NCI-H2196 (cell line): ENCODE measurements around the gene CTIF.

Experiments
- DNase-seq: peaks from one replicate; lab custom pipeline; 2025; ENCODE audit not compliant: unreplicated experiment; lab: John Stamatoyannopoulos, UW

Gene CTIF

GRCh38 chr18:48723016-48723415 is 184.2 kb downstream of the CTIF start:
- no peak for DNase-seq

- DNase-seq, result no peak
Observed at GRCh38 chr18:48723837-48724236, 185.0 kb downstream of the CTIF start.

- DNase-seq, result no peak
Observed at GRCh38 chr18:48724442-48724841, 185.6 kb downstream of the CTIF start.

DNA sequence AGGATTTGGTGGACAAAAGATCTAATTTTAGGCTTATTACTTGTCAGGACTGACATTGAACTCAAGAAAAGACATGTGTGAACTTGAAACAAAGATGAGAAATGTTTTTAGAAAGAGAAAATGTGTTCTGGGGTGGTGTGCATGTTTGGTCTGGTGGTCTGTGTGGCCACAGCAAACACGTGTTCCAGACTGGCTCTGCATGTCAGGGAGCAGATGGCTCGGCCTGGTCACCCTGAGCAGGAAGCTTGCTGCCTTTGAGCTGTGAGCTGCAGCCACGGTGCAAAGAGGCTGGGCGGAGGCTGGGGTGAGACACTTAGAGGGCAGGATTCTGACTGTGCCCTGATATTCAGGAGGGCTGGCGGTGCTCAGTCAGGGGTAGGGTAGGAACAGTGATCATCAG is 186.1 kb downstream of the CTIF start:
- DNase-seq, result no peak

DNA sequence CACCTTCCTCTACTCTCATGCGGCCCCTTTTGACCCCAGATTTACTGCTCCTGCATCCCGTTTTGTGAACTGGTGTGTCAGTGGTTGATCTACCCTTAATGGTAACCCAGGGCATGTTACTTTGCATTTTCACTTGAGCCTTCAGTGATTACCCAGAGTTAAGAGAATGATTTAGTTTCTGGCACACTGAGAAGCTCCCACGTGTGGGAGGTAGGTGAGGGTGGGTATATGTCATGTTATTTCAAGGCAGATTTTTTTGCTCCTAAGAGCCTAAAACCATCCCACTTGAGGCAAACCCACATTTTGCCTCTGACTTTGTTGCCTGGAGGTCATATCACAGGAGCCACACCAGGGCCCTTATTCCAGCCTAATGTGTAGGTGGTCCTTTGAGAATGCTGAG is 186.7 kb downstream of the CTIF start:
- no peak for DNase-seq

- no peak for DNase-seq
Observed at GRCh38 chr18:48727681-48728080, 188.8 kb downstream of the CTIF start.

DNA sequence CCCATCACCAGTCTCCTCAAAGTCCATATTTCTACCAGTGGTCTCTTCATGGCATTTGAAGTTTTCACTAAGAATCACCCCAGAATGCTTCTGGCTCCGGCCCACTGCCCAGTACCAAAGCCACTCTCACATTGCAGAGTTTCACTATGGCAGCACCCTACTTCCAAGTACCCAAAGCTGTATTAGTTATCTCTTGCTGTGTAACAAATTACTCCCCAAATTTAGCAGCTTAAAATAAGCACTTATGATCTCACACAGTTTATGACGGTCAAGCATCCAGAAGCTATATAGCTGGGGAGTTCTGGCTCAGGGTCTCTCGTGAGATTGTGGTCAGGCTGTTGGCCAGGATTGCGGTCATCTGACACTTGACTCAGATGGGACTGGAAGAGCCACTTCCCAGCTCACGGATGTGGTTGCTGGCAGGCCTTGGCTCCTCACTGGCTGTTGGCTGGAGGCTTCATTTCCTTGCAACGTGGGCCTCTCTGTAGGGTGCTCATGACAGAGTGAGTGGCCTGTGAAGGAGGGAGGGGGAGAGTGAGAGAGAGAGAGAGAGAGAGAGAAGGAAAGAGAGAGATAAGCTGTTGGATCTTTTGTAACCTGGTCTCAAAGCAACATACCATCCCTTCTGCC is 189.5 kb downstream of the CTIF start:
- DNase-seq, result peak; percentile 10

GRCh38 chr18:48729404-48729803 is 190.6 kb downstream of the CTIF start:
- DNase-seq, result no peak

- no peak for DNase-seq
Observed at GRCh38 chr18:48730010-48730409, 191.2 kb downstream of the CTIF start.

DNA sequence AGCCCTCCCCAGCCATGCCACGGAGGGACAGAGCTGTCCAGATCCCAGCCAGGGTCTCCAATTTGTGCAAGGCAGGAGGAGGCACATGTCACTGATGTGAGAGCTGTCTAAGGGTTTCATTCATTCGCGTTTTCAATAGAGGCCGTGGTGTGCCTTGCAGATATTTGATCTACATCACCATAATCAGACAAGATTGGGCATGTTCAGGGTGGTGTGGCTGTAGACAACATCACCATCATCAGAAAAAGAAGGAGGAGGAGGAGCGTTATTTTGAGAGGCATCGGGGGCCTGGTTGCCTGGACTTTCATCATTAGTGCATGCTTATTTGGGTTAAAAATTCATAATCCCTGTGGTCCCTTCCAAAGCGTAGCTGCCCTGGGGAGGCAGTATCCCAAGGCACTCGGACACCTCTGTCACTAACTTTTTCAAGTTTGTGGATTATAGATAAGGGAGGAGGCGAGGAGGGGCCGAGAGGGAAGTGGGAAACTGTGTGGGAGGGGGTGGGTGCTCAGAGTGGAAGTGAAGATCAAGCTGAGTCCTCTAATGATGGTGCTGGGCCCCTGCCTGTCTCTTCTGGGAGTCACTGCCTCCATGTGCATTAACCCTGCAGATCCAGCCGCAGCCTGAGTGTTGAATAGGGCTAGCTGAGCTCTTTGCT is 194.1 kb downstream of the CTIF start:
- DNase-seq, result peak; percentile 16

GRCh38 chr18:48733643-48734253 is 194.9 kb downstream of the CTIF start:
- DNase-seq, result no peak

DNA sequence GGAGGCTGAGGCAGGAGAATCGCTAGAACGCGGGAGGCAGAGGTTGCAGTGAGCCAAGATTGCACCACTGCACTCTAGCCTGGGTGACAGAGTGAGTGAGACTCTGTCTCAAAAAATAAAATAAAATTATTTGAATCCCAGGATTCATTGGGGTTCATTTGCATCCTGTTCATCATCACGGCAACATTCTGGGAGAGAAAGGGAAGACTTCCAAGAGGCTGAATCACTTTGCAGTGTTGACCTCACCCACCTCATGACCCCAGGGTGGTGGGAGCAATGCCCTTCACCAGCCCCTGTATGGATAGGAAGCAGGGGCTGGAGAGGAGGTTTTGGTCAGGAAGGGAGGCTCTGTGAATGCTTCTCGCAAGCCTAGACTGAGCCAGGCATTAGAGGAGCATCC is 195.6 kb downstream of the CTIF start:
- no peak for DNase-seq

GRCh38 chr18:48735080-48735676 is 196.3 kb downstream of the CTIF start:
- no peak for DNase-seq

DNA sequence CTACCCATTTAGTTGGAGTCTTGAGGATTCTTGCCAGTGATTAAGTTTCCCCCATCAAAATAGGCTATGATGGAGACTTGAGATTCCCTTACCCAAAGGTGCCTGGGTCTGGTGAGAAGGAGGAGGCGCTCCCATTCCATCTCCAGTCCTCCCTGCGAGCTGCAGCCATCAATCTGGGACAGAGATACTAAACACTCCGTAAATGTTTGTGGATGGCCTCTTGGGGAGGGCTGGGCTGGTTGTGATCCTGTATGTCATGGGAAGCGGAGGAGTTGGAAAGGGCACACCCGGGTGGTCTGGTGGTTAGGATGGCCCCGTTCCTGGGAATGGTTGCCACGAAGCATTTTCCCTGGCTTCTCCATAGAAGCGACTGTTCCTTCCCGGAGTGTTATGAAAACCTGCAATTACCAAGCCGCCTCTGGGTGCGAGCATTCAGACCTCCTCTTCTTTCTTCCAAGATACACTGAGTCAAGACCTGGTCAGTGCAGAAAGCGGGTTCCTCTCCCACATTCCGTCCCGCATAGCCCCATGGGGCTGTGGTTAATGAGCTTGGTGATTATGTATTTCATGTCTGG is 196.9 kb downstream of the CTIF start:
- no peak for DNase-seq

DNA sequence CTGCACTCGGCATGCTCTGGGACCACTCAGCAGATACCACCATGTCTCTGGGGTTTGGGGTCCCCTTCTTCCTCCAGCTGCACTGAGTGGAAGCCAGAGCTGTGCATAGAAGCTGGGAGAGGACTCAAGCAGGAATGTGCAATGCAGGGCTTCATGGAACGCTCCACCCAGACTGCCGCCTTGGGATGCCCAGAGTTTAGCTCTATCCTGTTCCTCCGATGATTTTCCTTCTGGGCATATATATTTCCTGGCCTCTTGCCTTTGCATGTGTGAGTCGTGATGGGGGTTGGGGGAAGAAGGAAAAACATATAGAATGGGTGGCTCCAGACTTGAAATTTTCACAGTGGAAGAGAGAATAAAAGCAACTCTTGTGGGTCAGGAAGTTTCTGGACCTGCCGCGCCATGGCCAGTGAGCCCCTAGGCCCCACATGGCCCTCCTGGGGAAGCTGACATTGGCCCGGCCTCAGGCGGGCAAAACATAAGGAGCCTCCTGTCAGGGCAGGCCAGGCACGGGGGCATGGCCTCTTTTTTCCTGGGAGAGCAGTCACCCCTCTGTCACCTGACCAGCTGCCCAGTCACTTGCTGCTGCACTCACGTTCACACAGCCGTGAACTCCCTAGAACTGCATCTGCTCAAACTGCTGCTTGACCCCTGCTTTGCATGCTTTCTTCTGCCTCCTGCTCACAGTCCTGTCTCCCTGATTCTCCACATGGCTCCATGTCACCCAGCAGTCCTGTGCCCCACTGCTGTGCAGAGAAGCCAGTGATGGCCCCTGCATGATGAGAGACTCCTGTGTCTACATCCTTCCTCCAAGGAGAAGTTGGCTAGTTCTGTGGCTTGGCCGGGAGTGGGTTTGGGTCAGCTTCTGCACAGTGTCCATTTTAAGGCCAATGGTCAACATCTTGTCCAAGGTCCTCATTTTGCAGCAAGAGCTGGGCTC is 197.8 kb downstream of the CTIF start:
- DNase-seq, result no peak

DNA sequence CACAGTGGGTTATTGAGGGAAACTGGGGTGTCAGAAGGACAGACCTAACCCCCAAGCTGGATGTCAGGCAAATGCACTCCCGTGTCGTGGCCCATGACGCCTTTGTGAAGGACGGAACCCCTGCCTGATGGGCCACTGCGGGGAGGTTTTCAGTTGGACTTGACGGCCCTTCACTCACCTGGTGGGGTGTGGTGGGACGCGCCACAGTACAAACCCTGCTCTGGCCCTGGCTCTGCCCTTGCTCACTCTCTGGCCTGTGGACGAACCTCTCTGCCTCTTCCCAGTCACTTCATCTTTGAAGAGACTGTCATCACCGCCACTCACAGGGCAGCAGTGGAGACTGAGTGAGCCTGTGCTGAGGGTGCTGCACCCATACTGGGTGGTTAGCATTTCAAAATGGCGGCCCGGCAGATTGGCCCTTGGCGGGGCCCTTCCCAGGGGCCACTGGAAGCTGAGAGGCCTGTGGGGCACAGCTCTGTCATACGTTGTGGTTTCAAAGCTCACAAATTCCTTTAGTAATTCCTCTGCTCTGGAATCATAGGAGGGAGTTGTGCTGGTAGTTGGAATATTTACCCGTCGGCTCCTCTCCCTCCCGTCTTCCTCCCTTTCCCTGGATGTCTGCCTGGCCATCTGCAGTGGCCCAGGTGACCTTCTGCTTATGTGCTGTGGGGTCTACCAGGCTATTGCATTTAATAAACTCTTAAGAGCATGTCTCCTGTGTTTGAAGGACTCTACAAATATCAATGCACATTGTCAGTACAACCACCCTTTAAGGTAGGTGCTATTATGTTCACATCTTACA is 200.6 kb downstream of the CTIF start:
- no peak for DNase-seq

GRCh38 chr18:48740068-48740440 is 201.2 kb downstream of the CTIF start:
- DNase-seq, result no peak

DNA sequence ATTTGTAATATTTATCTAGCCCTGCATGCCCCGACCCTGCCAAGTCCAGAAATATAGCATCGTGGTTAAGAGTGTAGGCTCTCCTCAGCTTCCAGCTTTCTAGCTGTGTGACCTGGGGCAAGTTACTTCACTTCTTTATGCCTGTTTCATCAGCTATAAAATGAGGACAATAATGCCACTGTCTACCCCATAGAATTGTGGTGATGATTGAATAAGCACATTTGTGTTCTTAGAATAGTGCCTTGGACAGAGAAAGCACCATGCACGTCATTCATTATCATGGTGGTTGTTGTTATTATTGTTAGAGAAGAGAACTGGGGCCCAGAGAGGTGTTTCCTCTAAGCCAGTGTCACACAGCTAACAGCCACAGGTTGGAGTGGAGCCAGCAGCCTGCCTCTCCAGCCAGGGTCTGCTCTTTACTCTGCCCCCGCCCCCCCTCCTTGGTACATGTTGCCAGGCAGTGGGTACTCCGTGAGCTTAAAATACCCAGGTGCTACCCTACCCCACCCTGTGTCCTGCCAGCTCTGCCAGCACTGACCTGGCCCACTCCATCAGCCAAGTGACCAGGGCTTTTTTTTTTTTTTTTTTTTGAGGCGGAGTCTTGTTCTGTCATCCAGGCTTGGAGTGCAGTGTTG is 202.1 kb downstream of the CTIF start:
- no peak for DNase-seq

GRCh38 chr18:48741866-48742265 is 203.0 kb downstream of the CTIF start:
- no peak for DNase-seq

DNA sequence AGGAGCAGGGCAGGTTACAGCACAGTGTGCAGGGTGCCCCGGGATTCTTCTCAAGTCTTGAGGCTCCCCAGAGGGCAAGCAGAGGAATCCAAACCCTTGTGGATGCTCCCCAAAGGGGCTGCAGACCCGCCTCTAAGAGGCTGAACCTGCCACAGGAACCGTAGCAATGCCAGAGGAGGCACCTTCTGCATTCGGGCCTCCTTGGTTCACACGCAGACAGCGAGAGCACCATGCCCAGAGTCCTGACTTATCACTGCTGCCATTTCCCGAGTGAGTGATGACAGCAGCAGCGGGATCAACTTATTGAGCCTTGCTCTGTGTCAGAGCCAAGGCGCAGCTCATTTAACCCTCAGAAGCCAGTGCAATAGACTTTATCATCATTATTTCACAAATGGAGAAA is 203.5 kb downstream of the CTIF start:
- DNase-seq, result no peak
